Spleen (tissue), 11 donors: ENCODE data around the gene KCNE1. TPM values are rescaled to one million over a fixed set of nuclear protein-coding genes. Genes with fewer than 3 reads are reported as not detected.

ENCODE experiments used
- DNase-seq: peaks from one replicate; pipeline ENCODE4 v3.0.0-alpha.2; 2020
- H3K27ac ChIP-seq, 8 donors: fragments of 200-600 bp; sonication (generic) in 7 of 8; 1 replicate in 4 of 8; 2 replicates in 4 of 8; pipeline versions ENCODE4 v1.5.0 to v1.8.0; 2016 to 2021; ENCODE audit warnings: inconsistent platforms in 4 of 8, mild to moderate bottlenecking in 4 of 8, moderate library complexity in 1 of 8
- H3K27me3 ChIP-seq, 7 donors: fragments of 200-600 bp; sonication (generic) in 6 of 7; replicated peaks in 1 of 7; 1 replicate in 4 of 7; 2 replicates in 3 of 7; pipeline versions ENCODE4 v1.5.0 to v1.8.0; 2016 to 2021; ENCODE audit warnings: inconsistent platforms in 3 of 7, mild to moderate bottlenecking in 1 of 7
- H3K36me3 ChIP-seq, 6 donors: fragments of 200-600 bp; sonication (generic) in 5 of 6; 1 replicate in 4 of 6; 2 replicates in 2 of 6; pipeline versions ENCODE4 v1.5.0 to v1.8.0; 2016 to 2021; ENCODE audit warnings: inconsistent platforms in 2 of 6
- H3K4me1 ChIP-seq, 6 donors: fragments of 200-600 bp; sonication (generic) in 5 of 6; 1 replicate in 3 of 6; 2 replicates in 3 of 6; pipeline versions ENCODE4 v1.5.0 to v1.8.0; 2016 to 2021; ENCODE audit warnings: inconsistent platforms in 3 of 6
- H3K4me3 ChIP-seq, 8 donors: fragments of 200-600 bp; sonication (generic) in 7 of 8; 1 replicate in 4 of 8; 2 replicates in 4 of 8; pipeline versions ENCODE4 v1.5.0 to v1.8.0; 2016 to 2021; ENCODE audit warnings: inconsistent platforms in 4 of 8, mild to moderate bottlenecking in 4 of 8, moderate library complexity in 2 of 8
- H3K9me3 ChIP-seq, 8 donors: fragments of 200-600 bp; sonication (generic) in 7 of 8; 1 replicate in 4 of 8; 2 replicates in 4 of 8; pipeline versions ENCODE4 v1.5.0 to v1.8.0; 2016 to 2021; ENCODE audit warnings: inconsistent platforms in 4 of 8
- POLR2A ChIP-seq, 3 donors: fragments of 450-650 bp; IDR thresholded peaks; one replicate each; pipeline ENCODE4 v1.5.1; 2017; ENCODE audit warnings: antibody characterized with exemption in 3 of 3, mild to moderate bottlenecking in 1 of 3
- POLR2AphosphoS5 ChIP-seq, 3 donors: sonication (generic); formaldehyde crosslinking; IDR thresholded peaks; one replicate each; pipeline ENCODE4 v1.5.1; 2017; ENCODE audit warnings: antibody characterized with exemption in 3 of 3
- WGBS, 5 donors: extraction: QIAGEN DNeasy Blood & Tissue Kit in 3 of 5; methylation state at CpG; one replicate each; pipeline versions ENCODE4 v1.1.5 to v1.1.7; 2013 to 2018; 5-methylcytosine and 5-hydroxymethylcytosine counted together
- intact Hi-C: fragments of 100-400 bp; cut with DNase I; formaldehyde crosslinking; loops from one replicate; pipeline ENCODE4 v1.15.0; 2023; ENCODE audit warnings: low total_unique reads
- polyA plus RNA-seq, 3 donors: library from polyadenylated mRNA; stranded (reverse); fragments of 200-250 nt; gene quantifications; one replicate each; pipeline ENCODE4 v1.2.1, GENCODE V29; 2013
- total RNA-seq, 7 donors: library from RNA; depleted of rRNA in 3 of 7; stranded (reverse); fragments of >200 nt in 3 of 7; fragmentation: NEBNext Ultra II Directional in 4 of 7; extraction: Animal tissue kit (Norgen Biotek cat#: 25700) in 4 of 7; gene quantifications; one replicate each; pipeline versions ENCODE4 v1.1.0 to v1.2.1, GENCODE V29; 2016 to 2021
- TF ChIP-seq, protein P1 (sequence below), 11 experiments: fragments of 200-600 bp in 7 of 11; fragments of 450-650 bp in 4 of 11; sonication (generic) in 4 of 11; IDR thresholded peaks in 8 of 11; conservative IDR thresholded peaks in 3 of 11; 1 replicate in 7 of 11; 2 replicates in 4 of 11; pipeline versions ENCODE4 v1.4.0 to v1.8.0; 2016 to 2021; ENCODE audit warnings: antibody characterized with exemption in 11 of 11, inconsistent platforms in 4 of 11, mild to moderate bottlenecking in 1 of 11
- donor health status: healthy with polysubstance abuse.
- donor health status: DM: no; HTN: no; CAD: no; lungs with moderate emphysema.
- donor health status: DM: no; HTN: no; CAD: no.
- donor health status: Bipolar disorder and iron deficiency.
- donor health status: healthy.
- donor health status: DM: no; HTN: no; CAD: no.
- donor health status: DM: yes; HTN: yes; CAD: no.

KCNE1 gene
- total and polyA plus RNA-seq, 10 donors, result 0.30 to 50.2 (median 8.1) TPM

DNA sequence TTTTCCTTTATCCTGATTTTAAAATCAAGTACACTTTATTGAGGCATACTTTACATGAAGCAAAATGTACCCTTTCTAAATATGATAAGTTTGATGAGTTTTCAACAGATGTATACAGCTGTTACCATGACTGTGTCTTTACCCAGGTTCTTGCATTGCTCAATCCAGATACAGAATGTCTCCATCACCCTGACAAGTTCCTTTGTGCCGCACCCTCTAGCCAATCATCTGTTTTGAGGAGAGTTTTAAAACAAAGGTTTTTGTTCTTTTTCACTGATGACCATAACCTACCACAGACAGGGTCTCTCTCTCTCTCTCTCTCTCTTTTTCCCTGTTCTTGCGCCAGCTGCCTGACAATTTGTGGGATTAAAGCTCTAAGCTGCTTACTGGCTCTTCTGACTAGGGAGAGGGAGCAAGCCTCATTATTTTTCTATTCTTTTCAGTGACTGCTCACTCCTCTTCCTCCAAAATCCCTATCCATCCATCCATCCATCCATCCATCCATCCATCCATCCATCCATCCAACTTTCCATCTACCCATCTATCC, 1.2 kb upstream of the KCNE1 start:
- Histone ChIP-seq H3K27ac (peak overlapping the region in 7 of 8 donors; percentile 70 to 94 (median 89)), H3K4me3 (no peak overlapping the region), H3K36me3 (peaks cover 0 to 34% (median 0%) of the 10 kb centered on the region in 6 donors), H3K9me3 (no peaks in the 10 kb centered on the region), H3K4me1 (peaks cover 0 to 48% (median 11%) of the 10 kb centered on the region in 6 donors), H3K27me3 (no peaks in the 10 kb centered on the region)
- TF ChIP-seq, protein P1, sequence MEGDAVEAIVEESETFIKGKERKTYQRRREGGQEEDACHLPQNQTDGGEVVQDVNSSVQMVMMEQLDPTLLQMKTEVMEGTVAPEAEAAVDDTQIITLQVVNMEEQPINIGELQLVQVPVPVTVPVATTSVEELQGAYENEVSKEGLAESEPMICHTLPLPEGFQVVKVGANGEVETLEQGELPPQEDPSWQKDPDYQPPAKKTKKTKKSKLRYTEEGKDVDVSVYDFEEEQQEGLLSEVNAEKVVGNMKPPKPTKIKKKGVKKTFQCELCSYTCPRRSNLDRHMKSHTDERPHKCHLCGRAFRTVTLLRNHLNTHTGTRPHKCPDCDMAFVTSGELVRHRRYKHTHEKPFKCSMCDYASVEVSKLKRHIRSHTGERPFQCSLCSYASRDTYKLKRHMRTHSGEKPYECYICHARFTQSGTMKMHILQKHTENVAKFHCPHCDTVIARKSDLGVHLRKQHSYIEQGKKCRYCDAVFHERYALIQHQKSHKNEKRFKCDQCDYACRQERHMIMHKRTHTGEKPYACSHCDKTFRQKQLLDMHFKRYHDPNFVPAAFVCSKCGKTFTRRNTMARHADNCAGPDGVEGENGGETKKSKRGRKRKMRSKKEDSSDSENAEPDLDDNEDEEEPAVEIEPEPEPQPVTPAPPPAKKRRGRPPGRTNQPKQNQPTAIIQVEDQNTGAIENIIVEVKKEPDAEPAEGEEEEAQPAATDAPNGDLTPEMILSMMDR (IDR thresholded peaks at IDR 0.05 in 8 of 11, conservative IDR thresholded peaks at IDR 0.05 in 3 of 11), result no peak
- TF ChIP-seq POLR2AphosphoS5 (IDR thresholded peaks at IDR 0.05), result peak in 1 of 3 donors; percentile 20
- intact Hi-C loops, result no loop called here
- WGBS, 5 donors, result 67 to 98% (median 78%) methylated on average over 2 of the region's 2 CpGs
- DNase-seq, result no peak

DNA sequence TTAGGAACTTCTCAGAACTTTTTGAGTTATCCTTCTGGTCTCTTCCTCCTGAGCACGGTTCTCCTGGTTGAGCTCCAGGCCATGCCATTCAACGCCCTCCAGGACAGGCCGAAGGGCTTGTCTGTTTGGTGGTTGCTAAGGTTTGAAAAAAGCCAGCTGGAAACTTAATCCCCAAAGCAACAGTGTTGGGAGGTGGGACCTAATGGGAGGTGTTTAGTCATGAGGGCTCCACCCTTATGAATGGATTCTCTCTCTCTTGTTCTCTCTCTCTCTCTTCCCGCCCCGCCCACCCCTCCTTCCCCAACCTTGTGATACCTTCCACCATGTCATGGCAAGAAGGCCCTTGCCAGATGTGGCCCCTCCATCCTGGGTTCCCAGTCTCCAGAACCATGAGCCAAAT, 829 bp downstream of the KCNE1 start:
- Histone ChIP-seq H3K4me3 (peak overlapping the region in 4 of 8 donors; percentile 25 to 62 (median 32)), H3K4me1 (peaks cover 0 to 30% (median 1%) of the 10 kb centered on the region in 6 donors), H3K9me3 (no peaks in the 10 kb centered on the region), H3K27ac (peak overlapping the region in 7 of 8 donors; percentile 70 to 94 (median 89)), H3K36me3 (peaks cover 0 to 36% (median 0%) of the 10 kb centered on the region in 6 donors), H3K27me3 (no peaks in the 10 kb centered on the region)
- no peak for DNase-seq
- TF ChIP-seq, protein P1 (IDR thresholded peaks at IDR 0.05 in 8 of 11, conservative IDR thresholded peaks at IDR 0.05 in 3 of 11), result no peak
- TF ChIP-seq POLR2A (IDR thresholded peaks at IDR 0.05) (no peak), POLR2AphosphoS5 (IDR thresholded peaks at IDR 0.05) (no peak)
- intact Hi-C loops, result no loop called here
- 80 to 98% (median 84%) methylated on average over 5 of the region's 5 CpGs for WGBS, 5 donors

DNA sequence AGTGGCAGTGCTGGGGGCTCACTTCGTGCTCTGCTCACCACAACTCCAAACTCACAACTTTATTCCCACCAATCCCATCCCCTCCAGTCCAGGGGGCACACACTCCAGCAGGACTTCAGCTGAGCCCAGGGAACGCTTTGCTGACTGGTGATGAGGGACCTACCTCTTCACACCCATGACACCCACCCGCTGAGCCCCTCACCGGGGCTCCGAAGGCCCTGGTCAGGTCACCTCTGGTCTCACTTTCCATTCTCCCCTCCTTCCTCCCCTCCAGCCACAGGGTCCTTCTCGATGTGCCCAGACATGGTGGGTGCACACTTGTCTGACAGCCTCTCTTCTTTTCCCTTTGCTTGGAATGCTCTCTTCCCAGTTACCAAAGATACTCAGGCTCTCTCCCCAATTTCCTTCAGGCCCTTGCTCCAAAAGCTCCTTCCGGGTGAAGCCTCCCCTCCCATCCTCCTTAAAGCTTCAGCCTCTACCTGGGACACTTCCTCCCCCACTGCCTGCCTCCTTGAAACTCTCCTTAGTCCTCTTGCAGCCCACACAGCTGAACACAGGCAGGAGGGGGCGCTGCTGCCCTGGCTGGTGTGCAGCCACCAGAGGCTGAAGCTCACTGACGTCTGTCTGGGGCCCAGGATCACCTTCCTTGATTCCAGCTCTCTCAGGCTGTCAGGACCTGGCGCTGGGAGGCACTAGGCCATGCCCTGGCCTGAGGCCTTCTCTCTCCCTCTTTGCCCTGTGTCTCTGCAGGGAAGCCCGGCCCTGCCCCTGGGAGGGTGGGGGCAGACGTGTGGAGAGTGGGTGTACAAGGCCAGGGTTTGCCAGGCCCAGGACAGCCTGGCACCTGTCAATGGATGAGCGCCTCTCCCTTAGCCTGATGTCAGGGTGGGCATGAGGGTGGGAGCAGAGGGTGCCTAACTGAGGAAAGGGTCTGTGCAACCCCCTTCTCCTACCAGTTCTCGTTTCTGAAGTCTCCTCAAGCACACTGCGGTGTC, 1.6 kb downstream of the KCNE1 start:
- H3K36me3 ChIP-seq, result peaks cover 0 to 43% (median 0%) of the 10 kb centered on the region in 6 donors
- intact Hi-C loops, result no loop called here
- WGBS, 5 donors, result 72 to 85% (median 77%) methylated on average over 14 to 15 of the region's 15 CpGs
- no peaks in the 10 kb centered on the region for H3K9me3 ChIP-seq
- H3K4me1 ChIP-seq, result peaks cover 0 to 30% (median 1%) of the 10 kb centered on the region in 6 donors
- peak overlapping the region in 6 of 8 donors; percentile 82 to 94 (median 92) for H3K27ac ChIP-seq
- peak; percentile 92 for DNase-seq
- TF ChIP-seq, protein P1 (IDR thresholded peaks at IDR 0.05 in 8 of 11, conservative IDR thresholded peaks at IDR 0.05 in 3 of 11), result peak; percentile 45 to 86 (median 59)
- TF ChIP-seq POLR2A (IDR thresholded peaks at IDR 0.05) (no peak), POLR2AphosphoS5 (IDR thresholded peaks at IDR 0.05) (peak; percentile 40 to 75 (median 65))
- peak overlapping the region in 4 of 8 donors; percentile 25 to 62 (median 32) for H3K4me3 ChIP-seq
- no peaks in the 10 kb centered on the region for H3K27me3 ChIP-seq
